Measurements from ENCODE around the gene SFRP2. TPM values are rescaled to one million over a fixed set of nuclear protein-coding genes. Genes with fewer than 3 reads are reported as not detected.

Gene SFRP2
- total and polyA plus RNA-seq, 10 of the 15 experiments (the other 5 are each of a cell fraction or from before 2014, with no cell fraction given) = 0.11 to 0.33 (median 0.16) TPM; not detected in 7

DNA sequence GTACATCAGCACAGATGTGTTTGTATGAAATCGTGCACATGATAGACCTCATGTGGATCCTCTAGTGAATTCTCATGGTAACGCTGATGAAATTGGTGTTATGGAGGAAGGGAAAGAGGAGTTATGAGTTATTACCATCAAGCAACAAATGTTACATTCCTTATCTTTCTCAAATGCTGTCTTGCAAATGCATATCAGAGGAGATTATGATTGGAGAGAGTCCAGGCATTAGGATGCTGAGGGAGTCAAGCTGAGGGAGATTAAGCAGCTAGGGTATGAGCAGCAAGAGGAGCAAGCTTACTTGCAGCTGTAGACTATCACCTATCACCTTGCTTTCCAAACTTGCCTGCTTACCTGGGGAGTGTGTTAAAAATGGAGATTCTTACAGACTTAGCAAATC lies 36.8 kb upstream of the SFRP2 start:
- H3K9me3 ChIP-seq (replicated peaks; ENCODE audit: control insufficient read depth, insufficient read depth, low read length) = no peaks in the 10 kb centered on the region
- no peaks in the 10 kb centered on the region for H3K27me3 ChIP-seq (replicated peaks in 1 of 2; ENCODE audit: control insufficient read depth in 2 of 2, insufficient read depth in 2 of 2, low read length in 1 of 2)
- FAIRE-seq (no peak), ATAC-seq (no peak), DNase-seq (ENCODE audit: low read depth, low spot score) (no peak)
- H2AFZ ChIP-seq (ENCODE audit: control insufficient read depth, low read depth, low read length) = no peak overlapping the region
- BruUV-seq (replicated peaks) = no TSS peak
- intact Hi-C loops (cut with micrococcal nuclease; ENCODE audit: unreplicated experiment) (no loop called here), in situ Hi-C loops (cut with MboI) (no loop called here)
- no peaks in the 10 kb centered on the region for H3K79me2 ChIP-seq (ENCODE audit: control insufficient read depth, insufficient read depth, low read length)
- H3K4me2 ChIP-seq (ENCODE audit: control insufficient read depth, insufficient read depth) = no peak overlapping the region
- H3K4me3 ChIP-seq = no peak overlapping the region
- H3K36me3 ChIP-seq (ENCODE audit: control insufficient read depth in 2 of 2, insufficient read depth in 2 of 2, low read length in 1 of 2) = no peaks in the 10 kb centered on the region
- ChIA-PET RAD21 (ENCODE audit: unreplicated experiment) (no interaction called here), SMC1A (ENCODE audit: uncharacterized antibody, unreplicated experiment) (no interaction called here), POLR2A (no interaction called here), CTCF (no interaction called here)
- no peak overlapping the region for H3K27ac ChIP-seq (ENCODE audit: control insufficient read depth, insufficient read depth)
- H4K20me1 ChIP-seq (ENCODE audit: control insufficient read depth, insufficient read depth) = no peaks in the 10 kb centered on the region
- no peak overlapping the region for H3K9ac ChIP-seq (ENCODE audit: control insufficient read depth, insufficient read depth, low read length)
- 83% methylated on average over 2 of the region's 2 CpGs for WGBS (ENCODE audit: insufficient coverage, insufficient replicate concordance, low lambda C conversion rate, missing lambda C conversion rate)
- no peak for TF ChIP-seq ZNF207 (IDR thresholded peaks at IDR 0.05; ENCODE audit: borderline replicate concordance)
- no peak for TF ChIP-seq SUPT20H (IDR thresholded peaks at IDR 0.05; ENCODE audit: borderline replicate concordance, control insufficient read depth, low read depth, low read length)
- TF ChIP-seq, protein P1, sequence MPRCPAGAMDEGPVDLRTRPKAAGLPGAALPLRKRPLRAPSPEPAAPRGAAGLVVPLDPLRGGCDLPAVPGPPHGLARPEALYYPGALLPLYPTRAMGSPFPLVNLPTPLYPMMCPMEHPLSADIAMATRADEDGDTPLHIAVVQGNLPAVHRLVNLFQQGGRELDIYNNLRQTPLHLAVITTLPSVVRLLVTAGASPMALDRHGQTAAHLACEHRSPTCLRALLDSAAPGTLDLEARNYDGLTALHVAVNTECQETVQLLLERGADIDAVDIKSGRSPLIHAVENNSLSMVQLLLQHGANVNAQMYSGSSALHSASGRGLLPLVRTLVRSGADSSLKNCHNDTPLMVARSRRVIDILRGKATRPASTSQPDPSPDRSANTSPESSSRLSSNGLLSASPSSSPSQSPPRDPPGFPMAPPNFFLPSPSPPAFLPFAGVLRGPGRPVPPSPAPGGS (IDR thresholded peaks at IDR 0.05; ENCODE audit: borderline replicate concordance, insufficient read depth, low read depth, low read length, poor library complexity, severe bottlenecking) = no peak
- TF ChIP-seq CBX3 (IDR thresholded peaks at IDR 0.05; ENCODE audit: borderline replicate concordance, low read depth) = no peak
- no peak for TF ChIP-seq POLR2AphosphoS2 (IDR thresholded peaks at IDR 0.05; ENCODE audit: low read depth, low read length)
- no peak for TF ChIP-seq E4F1 (IDR thresholded peaks at IDR 0.05; ENCODE audit: borderline replicate concordance, partially characterized antibody)
- no peak for TF ChIP-seq EGR1 (IDR thresholded peaks at IDR 0.05; ENCODE audit: borderline replicate concordance in 1 of 2, low read depth in 2 of 2, low read length in 2 of 2)
- H3K4me1 ChIP-seq (ENCODE audit: control insufficient read depth, insufficient read depth, low read length) = no peaks in the 10 kb centered on the region
